ENCODE measurements around the gene RAB7B.

GRCh38 chr1:205944525-205944924, 58.7 kb downstream of the RAB7B start:
- TF ChIP-seq CTCF (IDR thresholded peaks at IDR 0.05) (no peak), ZNF512 (CRISPR knock-in tag; IDR thresholded peaks at IDR 0.05; ENCODE audit: borderline replicate concordance) (no peak), USF2 (CRISPR knock-in tag; IDR thresholded peaks at IDR 0.05) (no peak), NR2C2 (CRISPR knock-in tag; IDR thresholded peaks at IDR 0.05) (no peak), ZMAT4 (CRISPR knock-in tag; IDR thresholded peaks at IDR 0.05) (no peak), ZNF138 (CRISPR knock-in tag; conservative IDR thresholded peaks at IDR 0.05) (no peak), ATF2 (CRISPR knock-in tag; IDR thresholded peaks at IDR 0.05; ENCODE audit: borderline replicate concordance, low read depth) (no peak), ZBTB21 (CRISPR knock-in tag; IDR thresholded peaks at IDR 0.05; ENCODE audit: borderline replicate concordance) (no peak), SP1 (CRISPR knock-in tag; conservative IDR thresholded peaks at IDR 0.05) (no peak), IRF1 (CRISPR knock-in tag; IDR thresholded peaks at IDR 0.05) (no peak), E2F1 (CRISPR knock-in tag; IDR thresholded peaks at IDR 0.05) (no peak), PRRX2 (CRISPR knock-in tag; IDR thresholded peaks at IDR 0.05) (no peak)

Data from WTC11 (cell line).